ENCODE data around the gene ZNF549. TPM values are rescaled to one million over a fixed set of nuclear protein-coding genes. Genes with fewer than 3 reads are reported as not detected.

Gene ZNF549
- total and polyA plus RNA-seq, 10 of the 15 experiments (the other 5 are each of a cell fraction or from before 2014, with no cell fraction given): 0.73 to 4.0 (median 2.3) TPM

GRCh38 chr19:57558525-57558924 is 31.4 kb downstream of the ZNF549 start:
- RAD21 ChIA-PET (ENCODE audit: unreplicated experiment): no interaction called here
- peak overlapping the region; percentile 70 for H3K27ac ChIP-seq (ENCODE audit: control insufficient read depth, insufficient read depth)

DNA sequence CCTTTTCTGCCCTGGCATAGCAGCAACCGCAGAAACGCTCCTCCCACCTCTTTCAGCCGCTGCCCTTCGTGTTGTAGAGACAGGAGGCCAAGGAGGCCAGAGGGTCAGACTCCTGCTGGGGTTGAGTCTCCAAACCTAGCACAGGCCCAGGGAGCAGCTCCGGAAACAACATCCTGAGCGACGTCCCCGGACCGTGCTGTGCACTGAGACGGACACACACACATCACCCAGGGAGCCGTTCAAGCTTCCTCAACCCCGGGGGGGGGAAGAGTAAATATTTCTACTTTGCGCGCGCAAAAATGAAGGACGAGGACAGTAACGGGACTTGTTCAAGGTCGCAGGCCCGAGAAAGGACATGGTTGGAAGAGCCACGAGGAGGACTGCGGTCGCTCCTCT is 31.9 kb downstream of the ZNF549 start:
- BruUV-seq (replicated peaks): no TSS peak
- POLR2A ChIA-PET: no interaction called here
- RAD21 ChIA-PET (ENCODE audit: unreplicated experiment): no interaction called here
- Histone ChIP-seq H2AFZ (ENCODE audit: control insufficient read depth, low read depth, low read length) (peak overlapping the region; percentile 88), H3K9me3 (replicated peaks; ENCODE audit: control insufficient read depth, insufficient read depth, low read length) (peaks cover 8% of the 10 kb centered on the region; the same call in 2 of the 3 replicates), H3K4me3 (peak overlapping the region; percentile 83), H3K27ac (ENCODE audit: control insufficient read depth, insufficient read depth) (peak overlapping the region; percentile 70), H3K79me2 (ENCODE audit: control insufficient read depth, insufficient read depth, low read length) (peaks cover 12% of the 10 kb centered on the region), H3K27me3 (replicated peaks in 1 of 2; ENCODE audit: control insufficient read depth in 2 of 2, insufficient read depth in 2 of 2, low read length in 1 of 2) (no peaks in the 10 kb centered on the region), H3K4me1 (ENCODE audit: control insufficient read depth, insufficient read depth, low read length) (no peaks in the 10 kb centered on the region), H3K9ac (ENCODE audit: control insufficient read depth, insufficient read depth, low read length) (peak overlapping the region; percentile 83), H4K20me1 (ENCODE audit: control insufficient read depth, insufficient read depth) (no peaks in the 10 kb centered on the region), H3K4me2 (ENCODE audit: control insufficient read depth, insufficient read depth) (peak overlapping the region; percentile 86), H3K36me3 (ENCODE audit: control insufficient read depth in 2 of 2, insufficient read depth in 2 of 2, low read length in 1 of 2) (peaks cover 0 to 2% of the 10 kb centered on the region in 2 experiments; a peak in 2 of 4 replicates)
- intact Hi-C loops (cut with micrococcal nuclease; ENCODE audit: unreplicated experiment) (no loop called here), in situ Hi-C loops (cut with MboI) (no loop called here)
- 4% methylated on average over 20 of the region's 22 CpGs for WGBS (ENCODE audit: insufficient coverage, insufficient replicate concordance, low lambda C conversion rate, missing lambda C conversion rate)
- SMC1A ChIA-PET (ENCODE audit: uncharacterized antibody, unreplicated experiment): no interaction called here
- peak; percentile 72 for ATAC-seq
- DNase-seq (ENCODE audit: low read depth, low spot score): no peak
- CTCF ChIA-PET: no interaction called here
- no peak for FAIRE-seq
- TF ChIP-seq, protein P1, sequence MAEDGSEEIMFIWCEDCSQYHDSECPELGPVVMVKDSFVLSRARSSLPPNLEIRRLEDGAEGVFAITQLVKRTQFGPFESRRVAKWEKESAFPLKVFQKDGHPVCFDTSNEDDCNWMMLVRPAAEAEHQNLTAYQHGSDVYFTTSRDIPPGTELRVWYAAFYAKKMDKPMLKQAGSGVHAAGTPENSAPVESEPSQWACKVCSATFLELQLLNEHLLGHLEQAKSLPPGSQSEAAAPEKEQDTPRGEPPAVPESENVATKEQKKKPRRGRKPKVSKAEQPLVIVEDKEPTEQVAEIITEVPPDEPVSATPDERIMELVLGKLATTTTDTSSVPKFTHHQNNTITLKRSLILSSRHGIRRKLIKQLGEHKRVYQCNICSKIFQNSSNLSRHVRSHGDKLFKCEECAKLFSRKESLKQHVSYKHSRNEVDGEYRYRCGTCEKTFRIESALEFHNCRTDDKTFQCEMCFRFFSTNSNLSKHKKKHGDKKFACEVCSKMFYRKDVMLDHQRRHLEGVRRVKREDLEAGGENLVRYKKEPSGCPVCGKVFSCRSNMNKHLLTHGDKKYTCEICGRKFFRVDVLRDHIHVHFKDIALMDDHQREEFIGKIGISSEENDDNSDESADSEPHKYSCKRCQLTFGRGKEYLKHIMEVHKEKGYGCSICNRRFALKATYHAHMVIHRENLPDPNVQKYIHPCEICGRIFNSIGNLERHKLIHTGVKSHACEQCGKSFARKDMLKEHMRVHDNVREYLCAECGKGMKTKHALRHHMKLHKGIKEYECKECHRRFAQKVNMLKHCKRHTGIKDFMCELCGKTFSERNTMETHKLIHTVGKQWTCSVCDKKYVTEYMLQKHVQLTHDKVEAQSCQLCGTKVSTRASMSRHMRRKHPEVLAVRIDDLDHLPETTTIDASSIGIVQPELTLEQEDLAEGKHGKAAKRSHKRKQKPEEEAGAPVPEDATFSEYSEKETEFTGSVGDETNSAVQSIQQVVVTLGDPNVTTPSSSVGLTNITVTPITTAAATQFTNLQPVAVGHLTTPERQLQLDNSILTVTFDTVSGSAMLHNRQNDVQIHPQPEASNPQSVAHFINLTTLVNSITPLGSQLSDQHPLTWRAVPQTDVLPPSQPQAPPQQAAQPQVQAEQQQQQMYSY (CRISPR knock-in tag; IDR thresholded peaks at IDR 0.05): no peak
- TF ChIP-seq ATF3 (IDR thresholded peaks at IDR 0.05; ENCODE audit: borderline replicate concordance, extremely low read depth, low read depth, low read length): no peak
- no peak for TF ChIP-seq STAT1 (conservative IDR thresholded peaks at IDR 0.05)
- TF ChIP-seq LARP7 (IDR thresholded peaks at IDR 0.05): no peak
- TF ChIP-seq GABPA (IDR thresholded peaks at IDR 0.05; ENCODE audit: low read depth): no peak
- no peak for TF ChIP-seq NFYA (IDR thresholded peaks at IDR 0.05; ENCODE audit: borderline replicate concordance, low read depth, low read length)
- TF ChIP-seq RUNX3 (IDR thresholded peaks at IDR 0.05; ENCODE audit: low read length): 0 out of 2 replicates have a peak, but pooled peaks have one; percentile 8
- no peak for TF ChIP-seq SMAD5 (IDR thresholded peaks at IDR 0.05; ENCODE audit: low read depth)

More at GRCh38 chr19:57558525-57558924, 31.4 kb downstream of the ZNF549 start:
- TF ChIP-seq ZBED1 (IDR thresholded peaks at IDR 0.05; ENCODE audit: borderline replicate concordance) (no peak), BACH1 (IDR thresholded peaks at IDR 0.05; ENCODE audit: borderline replicate concordance) (no peak), HDAC6 (IDR thresholded peaks at IDR 0.05; ENCODE audit: unreplicated experiment) (no peak), KAT2A (conservative IDR thresholded peaks at IDR 0.05; ENCODE audit: control insufficient read depth, low read depth, low read length) (no peak), RAD51 (IDR thresholded peaks at IDR 0.05) (no peak), CBX3 (IDR thresholded peaks at IDR 0.05; ENCODE audit: borderline replicate concordance, low read depth) (no peak), SMAD1 (IDR thresholded peaks at IDR 0.05; ENCODE audit: low read depth, partially characterized antibody) (no peak), YBX1 (IDR thresholded peaks at IDR 0.05) (no peak), PML (IDR thresholded peaks at IDR 0.05; ENCODE audit: low read length) (no peak), SREBF1 (IDR thresholded peaks at IDR 0.05; ENCODE audit: low read length) (no peak), SREBF2 (IDR thresholded peaks at IDR 0.05; ENCODE audit: low read length) (no peak)
- TF ChIP-seq, protein P2, sequence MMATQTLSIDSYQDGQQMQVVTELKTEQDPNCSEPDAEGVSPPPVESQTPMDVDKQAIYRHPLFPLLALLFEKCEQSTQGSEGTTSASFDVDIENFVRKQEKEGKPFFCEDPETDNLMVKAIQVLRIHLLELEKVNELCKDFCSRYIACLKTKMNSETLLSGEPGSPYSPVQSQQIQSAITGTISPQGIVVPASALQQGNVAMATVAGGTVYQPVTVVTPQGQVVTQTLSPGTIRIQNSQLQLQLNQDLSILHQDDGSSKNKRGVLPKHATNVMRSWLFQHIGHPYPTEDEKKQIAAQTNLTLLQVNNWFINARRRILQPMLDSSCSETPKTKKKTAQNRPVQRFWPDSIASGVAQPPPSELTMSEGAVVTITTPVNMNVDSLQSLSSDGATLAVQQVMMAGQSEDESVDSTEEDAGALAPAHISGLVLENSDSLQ (IDR thresholded peaks at IDR 0.05): no peak
- H3K9ac ChIP-seq (ENCODE audit: control insufficient read depth, insufficient read depth, low read length): peak overlapping the region; percentile 83; the same call in 1 of the 2 replicates
- H3K4me3 ChIP-seq: peak overlapping the region; percentile 83
- CTCF ChIA-PET: interaction anchor here (1.0 kb wide), 2 partner anchors 17 to 151 kb away, joined by 3 read pairs; no protein-coding TSS in a partner anchor
- no peaks in the 10 kb centered on the region for H3K4me1 ChIP-seq (ENCODE audit: control insufficient read depth, insufficient read depth, low read length)
- intact Hi-C loops (cut with micrococcal nuclease; ENCODE audit: unreplicated experiment) (no loop called here), in situ Hi-C loops (cut with MboI) (no loop called here)
- DNase-seq (ENCODE audit: low read depth, low spot score) (no peak), FAIRE-seq (no peak), ATAC-seq (no peak)
- H3K79me2 ChIP-seq (ENCODE audit: control insufficient read depth, insufficient read depth, low read length): peaks cover 12% of the 10 kb centered on the region
- H3K4me2 ChIP-seq (ENCODE audit: control insufficient read depth, insufficient read depth): peak overlapping the region; percentile 86
- H3K27me3 ChIP-seq (replicated peaks in 1 of 2; ENCODE audit: control insufficient read depth in 2 of 2, insufficient read depth in 2 of 2, low read length in 1 of 2): no peaks in the 10 kb centered on the region
- H3K9me3 ChIP-seq (replicated peaks; ENCODE audit: control insufficient read depth, insufficient read depth, low read length): peaks cover 8% of the 10 kb centered on the region; the same call in 2 of the 3 replicates
- peak overlapping the region; percentile 88 for H2AFZ ChIP-seq (ENCODE audit: control insufficient read depth, low read depth, low read length)
- SMC1A ChIA-PET (ENCODE audit: uncharacterized antibody, unreplicated experiment): interaction anchor here (1.0 kb wide), 1 partner anchor 55 kb away, joined by 3 read pairs; the partner anchor contains the start of gene ZNF134
- no peaks in the 10 kb centered on the region for H4K20me1 ChIP-seq (ENCODE audit: control insufficient read depth, insufficient read depth)
- H3K36me3 ChIP-seq (ENCODE audit: control insufficient read depth in 2 of 2, insufficient read depth in 2 of 2, low read length in 1 of 2): peaks cover 0 to 2% of the 10 kb centered on the region in 2 experiments; a peak in 2 of 4 replicates
- WGBS (ENCODE audit: insufficient coverage, insufficient replicate concordance, low lambda C conversion rate, missing lambda C conversion rate): 69% methylated on average over 6 of the region's 6 CpGs
- BruUV-seq (replicated peaks): no TSS peak
- POLR2A ChIA-PET: no interaction called here

Data from GM12878 (cell line).